ENCODE data around the gene SEPHS2. TPM values are rescaled to one million over a fixed set of nuclear protein-coding genes. Genes with fewer than 3 reads are reported as not detected.

The SEPHS2 gene
- total RNA-seq, 1 experiment from 2014 or later: 8.2 TPM

- peak overlapping the region; percentile 91 for H3K4me3 ChIP-seq
- peaks cover 20% of the 10 kb centered on the region for H3K4me1 ChIP-seq (replicated peaks)
- H3K27ac ChIP-seq: peak overlapping the region; percentile 54
- no peaks in the 10 kb centered on the region for H3K27me3 ChIP-seq (replicated peaks)
- DNase-seq (ENCODE audit: low read depth in 1 of 2, low spot score in 2 of 2): peak in 1 of 2 experiments; percentile 37
- H3K9me3 ChIP-seq (replicated peaks): no peaks in the 10 kb centered on the region
- peaks cover 25% of the 10 kb centered on the region for H3K36me3 ChIP-seq
Measured at GRCh38 chr16:30394592-30395154, 51.0 kb downstream of the SEPHS2 start.

Other genes with a start within 250 kb of the SEPHS2 start
- 3.6 and 5.8 TPM in 2 replicates for gene SULT1A3, start 246.6 kb downstream of the SEPHS2 start, total RNA-seq (2014; rRNA removed; shearing (Covaris generic))
- not detected in 2 replicates for gene NPIPB13, start 197.4 kb downstream of the SEPHS2 start, total RNA-seq (2014; rRNA removed; shearing (Covaris generic))
- gene CD2BP2, start 90.6 kb downstream of the SEPHS2 start, total RNA-seq (2014; rRNA removed; shearing (Covaris generic)): 55.8 and 60.7 TPM in 2 replicates
- gene TBC1D10B, start 75.4 kb downstream of the SEPHS2 start, total RNA-seq (2014; rRNA removed; shearing (Covaris generic)): 25.8 and 42.5 TPM in 2 replicates
- gene MYL11, start 71.1 kb downstream of the SEPHS2 start, total RNA-seq (2014; rRNA removed; shearing (Covaris generic)): not detected in 2 replicates
- gene SEPTIN1, start 63.3 kb downstream of the SEPHS2 start, total RNA-seq (2014; rRNA removed; shearing (Covaris generic)): not detected in 2 replicates
- gene ZNF48, start 50.5 kb downstream of the SEPHS2 start, total RNA-seq (2014; rRNA removed; shearing (Covaris generic)): 9.6 and 17.3 TPM in 2 replicates
- 27.0 and 51.8 TPM in 2 replicates for gene ZNF771, start 38.3 kb downstream of the SEPHS2 start, total RNA-seq (2014; rRNA removed; shearing (Covaris generic))
- 10.5 and 31.6 TPM in 2 replicates for gene DCTPP1, start 15.8 kb downstream of the SEPHS2 start, total RNA-seq (2014; rRNA removed; shearing (Covaris generic))
- not detected in 2 replicates for gene ITGAL, start 26.9 kb upstream of the SEPHS2 start, total RNA-seq (2014; rRNA removed; shearing (Covaris generic))
- gene ZNF768, start 80.7 kb upstream of the SEPHS2 start, total RNA-seq (2014; rRNA removed; shearing (Covaris generic)): 35.6 and 41.1 TPM in 2 replicates
- 3.6 and 5.1 TPM in 2 replicates for gene ZNF747, start 89.0 kb upstream of the SEPHS2 start, total RNA-seq (2014; rRNA removed; shearing (Covaris generic))
- 5.8 and 8.1 TPM in 2 replicates for gene ZNF764, start 112.5 kb upstream of the SEPHS2 start, total RNA-seq (2014; rRNA removed; shearing (Covaris generic))
- gene ZNF688, start 125.8 kb upstream of the SEPHS2 start, total RNA-seq (2014; rRNA removed; shearing (Covaris generic)): 6.4 and 7.3 TPM in 2 replicates
- gene ZNF785, start 139.8 kb upstream of the SEPHS2 start, total RNA-seq (2014; rRNA removed; shearing (Covaris generic)): 4.6 and 6.8 TPM in 2 replicates
- gene ZNF689, start 164.5 kb upstream of the SEPHS2 start, total RNA-seq (2014; rRNA removed; shearing (Covaris generic)): 8.1 and 9.8 TPM in 2 replicates
- gene PRR14, start 205.1 kb upstream of the SEPHS2 start, total RNA-seq (2014; rRNA removed; shearing (Covaris generic)): 6.1 and 8.2 TPM in 2 replicates
- gene FBRS, start 212.6 kb upstream of the SEPHS2 start, total RNA-seq (2014; rRNA removed; shearing (Covaris generic)): 7.6 and 13.6 TPM in 2 replicates